MCF 10A (cell line): Measurements from ENCODE around the gene OLFM2. TPM values are rescaled to one million over a fixed set of nuclear protein-coding genes. Genes with fewer than 3 reads are reported as not detected.

Source experiments
- BruUV-seq: library from RNA; stranded (reverse); fragments of 400-500 nt; replicated peaks from 2 replicates; lab custom pipeline; 2021; lab: Mats Ljungman, UMichigan
- CTCF ChIA-PET: fragments of 300-600 bp; sonication (Branson Sonifier 250); formaldehyde crosslinking; extraction: SDS; loops from one replicate; lab custom pipeline; 2021; ENCODE audit warnings: antibody characterized with exemption, inconsistent platforms; lab: Yijun Ruan, JAX
- POLR2A ChIA-PET: fragments of 300-600, 350-650 bp; sonication (Branson Sonifier 250); formaldehyde crosslinking; extraction: SDS; loops from one replicate; lab custom pipeline; 2020; ENCODE audit warnings: antibody characterized with exemption, inconsistent platforms; lab: Yijun Ruan, JAX
- DNase-seq: peaks from one replicate; pipeline ENCODE4 v3.0.0-alpha.2; 2018; ENCODE audit not compliant: unreplicated experiment
- H3K27ac Mint-ChIP-seq: one replicate; pipeline ENCODE4 v1.8.0; 2022; ENCODE audit warnings: mild to moderate bottlenecking, low read depth, mixed read lengths; ENCODE audit not compliant: unreplicated experiment
- H3K27me3 Mint-ChIP-seq: one replicate; pipeline ENCODE4 v1.8.0; 2022; ENCODE audit warnings: mixed read lengths; ENCODE audit not compliant: insufficient read depth, unreplicated experiment
- H3K36me3 Mint-ChIP-seq: one replicate; pipeline ENCODE4 v1.8.0; 2022; ENCODE audit warnings: mild to moderate bottlenecking, moderate library complexity, mixed read lengths; ENCODE audit not compliant: insufficient read depth, unreplicated experiment
- H3K4me1 Mint-ChIP-seq: one replicate; pipeline ENCODE4 v1.8.0; 2022; ENCODE audit warnings: mixed read lengths; ENCODE audit not compliant: insufficient read depth, unreplicated experiment
- H3K4me3 Mint-ChIP-seq: one replicate; pipeline ENCODE4 v1.8.0; 2022; ENCODE audit warnings: mild to moderate bottlenecking, moderate library complexity, mixed read lengths; ENCODE audit not compliant: unreplicated experiment
- H3K9me3 Mint-ChIP-seq: one replicate; pipeline ENCODE4 v1.8.0; 2022; ENCODE audit warnings: mixed read lengths; ENCODE audit not compliant: unreplicated experiment
- CTCF ChIP-seq: fragments of 200-600 bp; IDR thresholded peaks from one replicate; pipeline ENCODE4 v1.8.0; 2022; ENCODE audit warnings: antibody characterized with exemption, mild to moderate bottlenecking; ENCODE audit not compliant: unreplicated experiment
- intact Hi-C: fragments of 100-400 bp; cut with micrococcal nuclease; formaldehyde crosslinking; loops from 2 replicates; pipeline ENCODE4 v1.14.1; 2022
- total RNA-seq: library from RNA; stranded (reverse); gene quantifications from 2 replicates; pipeline ENCODE4 v1.2.3, GENCODE V29; 2022

Gene OLFM2
- total RNA-seq, 1 experiment from 2014 or later: not detected

GRCh38 chr19:9861503-9861902 is 74.8 kb downstream of the OLFM2 start:
- no peak for TF ChIP-seq CTCF
- CTCF ChIA-PET: no interaction called here
- peaks cover 50% of the 10 kb centered on the region for H3K27me3 Mint-ChIP-seq

GRCh38 chr19:9860407-9860806 is 75.9 kb downstream of the OLFM2 start:
- TF ChIP-seq CTCF: no peak
- ChIA-PET CTCF (interaction anchor here (0.6 kb wide), 1 partner anchor 11 kb away, joined by 3 read pairs; no protein-coding TSS in a partner anchor), POLR2A (no interaction called here)
- H3K27me3 Mint-ChIP-seq: peaks cover 45% of the 10 kb centered on the region
- no peaks in the 10 kb centered on the region for H3K4me1 Mint-ChIP-seq
- H3K27ac Mint-ChIP-seq: no peak overlapping the region
- BruUV-seq: no TSS peak
- intact Hi-C loops: no loop called here
- H3K9me3 Mint-ChIP-seq: no peaks in the 10 kb centered on the region
- H3K4me3 Mint-ChIP-seq: no peak overlapping the region
- DNase-seq: no peak
- no peaks in the 10 kb centered on the region for H3K36me3 Mint-ChIP-seq

More at GRCh38 chr19:9861503-9861902, 74.8 kb downstream of the OLFM2 start:
- Mint-ChIP-seq H3K4me3 (no peak overlapping the region), H3K36me3 (no peaks in the 10 kb centered on the region), H3K9me3 (no peaks in the 10 kb centered on the region), H3K27ac (no peak overlapping the region), H3K4me1 (no peaks in the 10 kb centered on the region)
- BruUV-seq: no TSS peak
- POLR2A ChIA-PET: no interaction called here
- DNase-seq: no peak
- intact Hi-C loops: no loop called here

- CTCF ChIA-PET: interaction anchor here (1.2 to 1.7 kb wide), 2 partner anchors 17 to 141 kb away, joined by 3 to 5 read pairs; no protein-coding TSS in a partner anchor
- no peaks in the 10 kb centered on the region for H3K36me3 Mint-ChIP-seq
- DNase-seq: no peak
- H3K27me3 Mint-ChIP-seq: peaks cover 29% of the 10 kb centered on the region
- H3K27ac Mint-ChIP-seq: no peak overlapping the region
- H3K4me1 Mint-ChIP-seq: no peaks in the 10 kb centered on the region
- no peaks in the 10 kb centered on the region for H3K9me3 Mint-ChIP-seq
- intact Hi-C loops: no loop called here
- BruUV-seq: no TSS peak
- POLR2A ChIA-PET: interaction anchor here (0.7 kb wide), 1 partner anchor 272 kb away, joined by 3 read pairs; no protein-coding TSS in a partner anchor
- H3K4me3 Mint-ChIP-seq: no peak overlapping the region
- TF ChIP-seq CTCF: no peak
Observed at GRCh38 chr19:9858766-9859165, 77.5 kb downstream of the OLFM2 start.

GRCh38 chr19:9857920-9858746 is 78.2 kb downstream of the OLFM2 start:
- peaks cover 23% of the 10 kb centered on the region for H3K27me3 Mint-ChIP-seq
- no peak for TF ChIP-seq CTCF
- H3K27ac Mint-ChIP-seq: no peak overlapping the region
- intact Hi-C loops: no loop called here
- no peaks in the 10 kb centered on the region for H3K9me3 Mint-ChIP-seq
- ChIA-PET CTCF (interaction anchor here (1.2 to 1.7 kb wide), 2 partner anchors 18 to 142 kb away, joined by 3 to 5 read pairs; no protein-coding TSS in a partner anchor), POLR2A (interaction anchor here (0.5 kb wide), 1 partner anchor 359 kb away, joined by 3 read pairs; no protein-coding TSS in a partner anchor)
- no peak for DNase-seq
- H3K4me1 Mint-ChIP-seq: no peaks in the 10 kb centered on the region
- no peak overlapping the region for H3K4me3 Mint-ChIP-seq
- no TSS peak for BruUV-seq
- no peaks in the 10 kb centered on the region for H3K36me3 Mint-ChIP-seq
